ENCODE data around the gene ENAH. TPM values are rescaled to one million over a fixed set of nuclear protein-coding genes. Genes with fewer than 3 reads are reported as not detected.
A peak's percentile ranks its signal among the peaks of the same experiment; 100 is the strongest.

The ENAH gene
- total RNA-seq, 1 donor from 2014 or later = 50.0 TPM

DNA sequence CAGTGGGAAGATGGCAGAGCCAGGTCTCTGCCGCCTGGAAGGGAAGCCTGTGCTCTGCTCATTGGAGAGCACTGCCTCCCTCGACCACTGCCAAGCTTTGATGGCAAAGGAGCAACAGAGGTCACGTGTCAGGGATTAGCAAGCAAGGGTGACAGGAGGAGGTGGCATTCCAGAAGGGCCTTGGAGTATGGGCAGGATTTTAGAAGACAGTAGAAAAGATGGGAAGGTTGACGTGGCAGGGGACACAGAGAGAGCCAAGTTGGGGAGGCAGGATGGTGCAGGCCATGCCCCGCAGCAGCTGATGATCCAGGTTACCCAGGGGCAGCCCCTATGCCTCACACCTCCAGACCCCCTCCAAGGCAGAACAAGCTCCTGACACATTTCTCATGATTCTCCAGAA lies 203.1 kb downstream of the ENAH start:
- H3K4me3 ChIP-seq (ENCODE audit: low read depth, low read length) = no peak overlapping the region
- DNase-seq (ENCODE audit: low read depth) = no peak
- TF ChIP-seq, protein P1, sequence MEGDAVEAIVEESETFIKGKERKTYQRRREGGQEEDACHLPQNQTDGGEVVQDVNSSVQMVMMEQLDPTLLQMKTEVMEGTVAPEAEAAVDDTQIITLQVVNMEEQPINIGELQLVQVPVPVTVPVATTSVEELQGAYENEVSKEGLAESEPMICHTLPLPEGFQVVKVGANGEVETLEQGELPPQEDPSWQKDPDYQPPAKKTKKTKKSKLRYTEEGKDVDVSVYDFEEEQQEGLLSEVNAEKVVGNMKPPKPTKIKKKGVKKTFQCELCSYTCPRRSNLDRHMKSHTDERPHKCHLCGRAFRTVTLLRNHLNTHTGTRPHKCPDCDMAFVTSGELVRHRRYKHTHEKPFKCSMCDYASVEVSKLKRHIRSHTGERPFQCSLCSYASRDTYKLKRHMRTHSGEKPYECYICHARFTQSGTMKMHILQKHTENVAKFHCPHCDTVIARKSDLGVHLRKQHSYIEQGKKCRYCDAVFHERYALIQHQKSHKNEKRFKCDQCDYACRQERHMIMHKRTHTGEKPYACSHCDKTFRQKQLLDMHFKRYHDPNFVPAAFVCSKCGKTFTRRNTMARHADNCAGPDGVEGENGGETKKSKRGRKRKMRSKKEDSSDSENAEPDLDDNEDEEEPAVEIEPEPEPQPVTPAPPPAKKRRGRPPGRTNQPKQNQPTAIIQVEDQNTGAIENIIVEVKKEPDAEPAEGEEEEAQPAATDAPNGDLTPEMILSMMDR (IDR thresholded peaks at IDR 0.05; ENCODE audit: insufficient read depth, low read length, severe bottlenecking) = no peak
- no peaks in the 10 kb centered on the region for H3K36me3 ChIP-seq (ENCODE audit: control insufficient read depth, insufficient read depth, low read length)
- FAIRE-seq = no peak
- H3K27me3 ChIP-seq (ENCODE audit: control insufficient read depth, insufficient read depth, low read length) = peaks cover 5% of the 10 kb centered on the region

DNA sequence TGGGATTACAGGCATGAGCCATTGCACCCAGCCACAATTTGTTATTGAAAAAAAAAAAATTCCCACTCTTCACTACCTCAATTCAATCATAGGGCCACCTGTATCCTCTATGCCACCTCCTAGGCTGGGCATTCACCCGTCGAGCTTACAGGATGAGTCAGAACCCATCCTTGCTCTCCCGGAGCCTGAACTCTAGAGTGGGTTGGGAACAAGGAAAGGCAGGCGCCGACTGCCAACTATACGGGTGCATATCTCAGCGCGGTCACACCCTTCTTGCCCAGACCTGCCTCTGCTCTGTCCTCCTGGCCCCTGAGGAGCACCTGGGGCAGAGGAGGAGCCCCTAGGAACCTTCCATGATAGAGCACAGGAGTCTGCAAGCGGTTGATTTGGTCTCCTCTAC lies 203.7 kb downstream of the ENAH start:
- TF ChIP-seq, protein P1 (IDR thresholded peaks at IDR 0.05; ENCODE audit: insufficient read depth, low read length, severe bottlenecking) = no peak
- Histone ChIP-seq H3K27me3 (ENCODE audit: control insufficient read depth, insufficient read depth, low read length) (peaks cover 5% of the 10 kb centered on the region), H3K36me3 (ENCODE audit: control insufficient read depth, insufficient read depth, low read length) (no peaks in the 10 kb centered on the region), H3K4me3 (ENCODE audit: low read depth, low read length) (no peak overlapping the region)
- FAIRE-seq (no peak), DNase-seq (ENCODE audit: low read depth) (peak; percentile 98)

DNA sequence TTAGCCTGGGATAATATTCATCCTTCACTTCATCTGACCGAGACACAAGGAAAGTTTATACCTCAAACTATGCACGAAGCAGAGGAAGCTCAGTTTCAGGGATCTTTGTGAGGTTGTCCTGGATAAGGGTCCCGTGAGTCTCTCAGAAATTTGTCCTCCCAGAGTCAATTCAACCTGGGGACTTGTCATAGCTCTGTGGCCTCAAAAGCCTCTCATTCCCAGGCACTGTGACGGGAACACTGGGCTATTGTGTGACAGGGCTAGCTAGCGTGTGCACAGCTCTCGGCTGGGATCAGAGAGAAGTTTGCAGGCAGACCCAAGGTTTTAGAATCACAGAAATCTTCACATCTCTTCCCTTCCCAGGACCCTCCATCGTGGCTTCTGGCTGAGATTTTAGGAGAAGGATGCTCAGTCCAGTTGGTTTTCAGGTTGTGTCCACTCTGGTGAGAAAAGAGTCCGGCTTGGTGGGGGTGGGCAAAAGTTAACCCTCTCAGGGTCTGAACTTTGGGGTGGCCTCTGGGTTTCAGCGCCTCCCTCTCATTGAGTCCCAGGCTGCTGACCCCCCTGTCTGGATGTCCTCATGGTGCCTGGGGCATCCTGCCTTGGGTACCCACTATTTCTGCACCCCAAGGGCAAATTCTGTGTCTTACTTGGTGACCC lies 204.6 kb downstream of the ENAH start:
- FAIRE-seq (no peak), DNase-seq (ENCODE audit: low read depth) (no peak)
- Histone ChIP-seq H3K27me3 (ENCODE audit: control insufficient read depth, insufficient read depth, low read length) (peaks cover 5% of the 10 kb centered on the region), H3K36me3 (ENCODE audit: control insufficient read depth, insufficient read depth, low read length) (no peaks in the 10 kb centered on the region), H3K4me3 (ENCODE audit: low read depth, low read length) (no peak overlapping the region)
- TF ChIP-seq, protein P1 (IDR thresholded peaks at IDR 0.05; ENCODE audit: insufficient read depth, low read length, severe bottlenecking) = no peak

DNA sequence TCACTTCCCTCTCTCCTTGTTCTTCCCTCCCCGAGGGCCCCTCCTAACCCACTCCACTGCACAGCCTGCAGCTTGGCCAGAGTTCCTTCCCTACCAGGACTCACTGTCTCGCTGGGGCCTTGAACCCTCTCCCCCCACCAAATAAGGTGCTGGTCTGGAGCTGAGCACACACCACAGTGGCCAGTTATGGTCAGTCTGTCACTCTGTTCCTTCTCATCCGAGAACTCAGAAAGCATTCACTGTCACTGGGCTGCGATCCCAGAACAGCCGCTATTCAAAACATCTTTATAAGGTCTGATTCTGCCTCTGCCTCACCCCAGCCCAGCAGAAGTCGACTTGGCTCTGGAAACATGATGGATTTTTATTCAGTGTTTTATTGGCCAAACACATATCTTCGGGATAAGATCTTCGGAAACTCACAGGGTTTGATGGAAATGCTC lies 205.3 kb downstream of the ENAH start:
- TF ChIP-seq, protein P1 (IDR thresholded peaks at IDR 0.05; ENCODE audit: insufficient read depth, low read length, severe bottlenecking) = no peak
- DNase-seq (ENCODE audit: low read depth) = no peak
- Histone ChIP-seq H3K4me3 (ENCODE audit: low read depth, low read length) (no peak overlapping the region), H3K27me3 (ENCODE audit: control insufficient read depth, insufficient read depth, low read length) (peaks cover 5% of the 10 kb centered on the region), H3K36me3 (ENCODE audit: control insufficient read depth, insufficient read depth, low read length) (no peaks in the 10 kb centered on the region)
- no peak for FAIRE-seq

DNA sequence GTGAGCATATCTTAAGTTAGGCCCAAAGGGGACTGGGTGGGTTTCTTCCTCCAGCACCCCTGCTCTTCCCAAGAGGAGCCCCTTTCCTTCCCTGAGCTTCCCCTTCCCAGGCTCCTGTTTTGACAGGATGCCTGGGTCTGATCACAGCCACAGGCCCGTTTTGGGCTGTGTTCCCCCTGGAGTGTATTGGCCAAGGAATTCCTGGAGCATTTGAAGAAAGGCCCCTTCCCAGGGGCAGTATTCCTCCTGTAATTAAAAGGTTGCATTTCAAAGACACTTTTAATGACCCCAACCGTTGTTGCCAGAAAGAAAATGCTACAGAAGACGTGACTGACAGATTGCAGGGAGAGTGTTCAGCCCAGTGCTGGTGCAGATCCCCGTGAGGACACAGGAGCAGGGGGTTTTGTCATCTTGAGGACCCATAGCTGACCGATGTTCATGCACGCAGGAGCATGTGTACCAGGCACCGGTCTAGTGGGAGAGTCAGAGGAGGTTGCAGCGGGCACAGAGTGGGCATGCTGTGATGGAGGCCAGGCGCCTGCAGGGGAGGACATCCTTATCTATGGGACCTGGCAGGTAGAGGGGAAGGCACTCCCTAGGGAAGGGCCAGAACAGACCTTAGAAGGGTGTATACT lies 205.8 kb downstream of the ENAH start:
- Histone ChIP-seq H3K36me3 (ENCODE audit: control insufficient read depth, insufficient read depth, low read length) (no peaks in the 10 kb centered on the region), H3K4me3 (ENCODE audit: low read depth, low read length) (no peak overlapping the region), H3K27me3 (ENCODE audit: control insufficient read depth, insufficient read depth, low read length) (peaks cover 5% of the 10 kb centered on the region)
- DNase-seq (ENCODE audit: low read depth) (no peak), FAIRE-seq (no peak)
- TF ChIP-seq, protein P1 (IDR thresholded peaks at IDR 0.05; ENCODE audit: insufficient read depth, low read length, severe bottlenecking) = no peak

All from bronchial epithelial cell (primary cell).